Esophagus mucosa (tissue), 1 donor: ENCODE results near the gene ADGRD1. TPM values are rescaled to one million over a fixed set of nuclear protein-coding genes. Genes with fewer than 3 reads are reported as not detected.

Source experiments
- ATAC-seq: fragments of 200-7000 bp; cut with Tn5 transposase; one replicate; pipeline ENCODE4 v1.9.1; 2020
- total RNA-seq: library from RNA; stranded (reverse); gene quantifications from one replicate; pipeline ENCODE4 v1.2.4, GENCODE V29; 2023
- donor health status: DM: yes; HTN: yes; CAD: no.

The ADGRD1 gene
- total RNA-seq, 1 donor from 2014 or later, result 2.5 TPM

- no peak for ATAC-seq
Observed at GRCh38 chr12:131176266-131176665, 222.6 kb downstream of the ADGRD1 start.

GRCh38 chr12:131176926-131177325 is 223.2 kb downstream of the ADGRD1 start:
- no peak for ATAC-seq

DNA sequence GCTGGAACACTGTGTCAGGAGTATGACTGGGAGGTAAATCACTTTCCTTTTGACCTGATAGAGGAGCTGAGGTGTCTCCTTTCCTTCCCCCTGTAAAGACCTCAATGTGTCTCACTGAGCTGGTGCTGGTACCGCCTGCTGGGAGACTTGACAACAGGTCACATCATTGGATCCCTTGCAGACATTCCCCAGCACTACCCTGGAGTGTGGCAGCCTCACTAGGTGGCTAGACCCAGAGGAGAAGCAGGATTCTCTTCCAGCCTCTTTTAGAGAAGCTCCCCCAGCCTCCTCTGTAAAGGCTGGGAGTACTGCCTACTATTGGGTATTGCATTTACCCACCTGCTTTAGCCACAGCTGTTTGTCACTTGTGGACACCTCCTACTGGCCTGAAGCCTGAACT is 223.9 kb downstream of the ADGRD1 start:
- ATAC-seq, result no peak

- no peak for ATAC-seq
Observed at GRCh38 chr12:131187602-131188001, 233.9 kb downstream of the ADGRD1 start.

GRCh38 chr12:131188131-131189050 is 234.7 kb downstream of the ADGRD1 start:
- ATAC-seq, result no peak

DNA sequence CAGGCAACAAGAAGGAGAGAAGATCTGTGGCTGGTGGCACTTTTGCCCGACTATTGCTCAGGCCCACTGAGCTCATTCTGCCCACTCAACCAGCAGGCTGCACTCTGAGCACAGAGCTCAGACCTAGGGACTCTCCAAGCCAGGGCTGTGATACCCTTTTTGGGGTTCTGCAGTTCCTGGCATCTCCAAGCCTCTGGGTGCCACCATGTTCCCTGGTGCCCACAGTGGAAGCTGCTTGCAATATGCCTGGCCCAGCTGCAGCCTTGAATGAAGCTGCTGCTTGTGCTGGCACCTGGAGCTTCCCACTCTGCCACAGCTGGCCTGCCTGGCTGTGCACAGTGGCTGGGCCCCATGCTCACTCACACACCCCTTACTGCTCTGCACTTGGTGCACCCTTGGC is 236.1 kb downstream of the ADGRD1 start:
- ATAC-seq, result no peak

DNA sequence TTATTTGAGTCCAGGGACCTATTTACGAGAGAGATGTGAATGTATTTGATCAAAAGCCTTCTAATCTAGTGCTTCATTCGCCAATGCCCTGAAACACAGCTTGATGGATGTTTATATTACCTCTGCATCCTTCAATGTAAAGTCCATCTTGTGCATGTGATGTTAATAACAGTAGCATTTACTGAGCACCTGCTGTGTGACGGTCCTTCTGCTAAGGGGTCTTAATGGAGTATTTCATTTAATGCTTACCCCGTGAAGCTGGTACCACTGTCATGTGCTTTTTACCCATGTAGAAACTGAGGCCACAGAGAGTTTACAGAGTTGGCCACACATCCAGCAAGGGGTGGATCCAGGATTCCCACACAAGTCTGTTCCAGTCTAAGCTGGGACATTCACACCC is 237.3 kb downstream of the ADGRD1 start:
- ATAC-seq, result no peak

Other genes starting within 250 kb of the ADGRD1 start
- gene RIMBP2, start 237.6 kb upstream of the ADGRD1 start, total RNA-seq, result 2.3 TPM
- gene STX2, start 114.7 kb upstream of the ADGRD1 start, total RNA-seq, result 1.8 TPM
- gene RAN, start 81.8 kb upstream of the ADGRD1 start, total RNA-seq, result 693 TPM